Ascending aorta (tissue), 2 donors: ENCODE measurements around the gene TRAPPC10. TPM values are rescaled to one million over a fixed set of nuclear protein-coding genes. Genes with fewer than 3 reads are reported as not detected.

Experiments used
- DNase-seq, 2 donors: peaks; one replicate each; pipeline ENCODE4 v3.0.0-alpha.2; 2019; ENCODE audit warnings: low spot score in 2 of 2
- H3K27ac ChIP-seq, 2 donors: fragments of 200-600 bp; sonication (generic); one replicate each; pipeline ENCODE4 v1.5.1; 2016 to 2017; ENCODE audit warnings: mild to moderate bottlenecking in 1 of 2
- H3K27me3 ChIP-seq: fragments of 200-600 bp; sonication (generic); one replicate; pipeline ENCODE4 v1.5.1; 2017
- H3K36me3 ChIP-seq, 2 donors: fragments of 200-600 bp; sonication (generic); one replicate each; pipeline ENCODE4 v1.5.1; 2016
- H3K4me1 ChIP-seq, 2 donors: fragments of 200-600 bp; sonication (generic); one replicate each; pipeline ENCODE4 v1.5.1; 2016 to 2017; ENCODE audit warnings: mild to moderate bottlenecking in 1 of 2
- H3K4me3 ChIP-seq, 2 donors: fragments of 200-600 bp; sonication (generic); one replicate each; pipeline ENCODE4 v1.5.1; 2016 to 2017; ENCODE audit warnings: mild to moderate bottlenecking in 1 of 2
- H3K9me3 ChIP-seq, 2 donors: fragments of 200-600 bp; sonication (generic); one replicate each; pipeline ENCODE4 v1.5.1; 2016
- intact Hi-C: fragments of 100-400 bp; cut with DNase I; formaldehyde crosslinking; loops from one replicate; pipeline ENCODE4 v1.15.1; 2023
- total RNA-seq: library from RNA; depleted of rRNA; stranded (reverse); fragments of >200 nt; gene quantifications from one replicate; pipeline ENCODE4 v1.1.0, GENCODE V29; 2016
- TF ChIP-seq, protein P1 (sequence below), 3 experiments: fragments of 200-600 bp in 2 of 3; fragments of 450-650 bp in 1 of 3; sonication (generic) in 2 of 3; IDR thresholded peaks; one replicate each; pipeline ENCODE4 v1.5.1; 2016 to 2019; ENCODE audit warnings: antibody characterized with exemption in 3 of 3, mild to moderate bottlenecking in 1 of 3, moderate library complexity in 1 of 3

The TRAPPC10 gene
- total RNA-seq, 1 donor from 2014 or later, result 7.9 TPM

GRCh38 chr21:43968410-43969114 lies 43.5 kb upstream of the TRAPPC10 start:
- no peak overlapping the region for H3K4me3 ChIP-seq
- H3K9me3 ChIP-seq, result no peaks in the 10 kb centered on the region
- H3K36me3 ChIP-seq, result peaks cover 37 to 67% of the 10 kb centered on the region in 2 donors
- no peak overlapping the region for H3K27ac ChIP-seq
- TF ChIP-seq, protein P1, sequence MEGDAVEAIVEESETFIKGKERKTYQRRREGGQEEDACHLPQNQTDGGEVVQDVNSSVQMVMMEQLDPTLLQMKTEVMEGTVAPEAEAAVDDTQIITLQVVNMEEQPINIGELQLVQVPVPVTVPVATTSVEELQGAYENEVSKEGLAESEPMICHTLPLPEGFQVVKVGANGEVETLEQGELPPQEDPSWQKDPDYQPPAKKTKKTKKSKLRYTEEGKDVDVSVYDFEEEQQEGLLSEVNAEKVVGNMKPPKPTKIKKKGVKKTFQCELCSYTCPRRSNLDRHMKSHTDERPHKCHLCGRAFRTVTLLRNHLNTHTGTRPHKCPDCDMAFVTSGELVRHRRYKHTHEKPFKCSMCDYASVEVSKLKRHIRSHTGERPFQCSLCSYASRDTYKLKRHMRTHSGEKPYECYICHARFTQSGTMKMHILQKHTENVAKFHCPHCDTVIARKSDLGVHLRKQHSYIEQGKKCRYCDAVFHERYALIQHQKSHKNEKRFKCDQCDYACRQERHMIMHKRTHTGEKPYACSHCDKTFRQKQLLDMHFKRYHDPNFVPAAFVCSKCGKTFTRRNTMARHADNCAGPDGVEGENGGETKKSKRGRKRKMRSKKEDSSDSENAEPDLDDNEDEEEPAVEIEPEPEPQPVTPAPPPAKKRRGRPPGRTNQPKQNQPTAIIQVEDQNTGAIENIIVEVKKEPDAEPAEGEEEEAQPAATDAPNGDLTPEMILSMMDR (IDR thresholded peaks at IDR 0.05), result no peak
- no peak for DNase-seq
- H3K27me3 ChIP-seq, result no peaks in the 10 kb centered on the region
- intact Hi-C loops, result no loop called here
- H3K4me1 ChIP-seq, result no peaks in the 10 kb centered on the region

DNA sequence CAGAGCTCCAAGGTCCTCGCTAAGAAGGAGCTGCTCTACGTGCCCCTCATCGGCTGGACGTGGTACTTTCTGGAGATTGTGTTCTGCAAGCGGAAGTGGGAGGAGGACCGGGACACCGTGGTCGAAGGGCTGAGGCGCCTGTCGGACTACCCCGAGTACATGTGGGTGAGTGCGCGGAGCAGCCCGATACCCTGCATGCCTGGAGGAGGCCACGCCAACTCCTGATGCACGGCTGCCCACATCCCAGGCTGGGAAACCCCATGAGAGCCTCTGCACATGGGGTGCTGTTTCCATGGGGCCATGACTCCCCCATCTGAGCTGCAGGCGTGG lies 43.0 kb upstream of the TRAPPC10 start:
- intact Hi-C loops, result no loop called here
- no peaks in the 10 kb centered on the region for H3K4me1 ChIP-seq
- no peak for DNase-seq
- no peaks in the 10 kb centered on the region for H3K27me3 ChIP-seq
- no peak overlapping the region for H3K4me3 ChIP-seq
- H3K9me3 ChIP-seq, result no peaks in the 10 kb centered on the region
- no peak overlapping the region for H3K27ac ChIP-seq
- TF ChIP-seq, protein P1 (IDR thresholded peaks at IDR 0.05), result no peak
- H3K36me3 ChIP-seq, result peaks cover 37 to 69% of the 10 kb centered on the region in 2 donors

DNA sequence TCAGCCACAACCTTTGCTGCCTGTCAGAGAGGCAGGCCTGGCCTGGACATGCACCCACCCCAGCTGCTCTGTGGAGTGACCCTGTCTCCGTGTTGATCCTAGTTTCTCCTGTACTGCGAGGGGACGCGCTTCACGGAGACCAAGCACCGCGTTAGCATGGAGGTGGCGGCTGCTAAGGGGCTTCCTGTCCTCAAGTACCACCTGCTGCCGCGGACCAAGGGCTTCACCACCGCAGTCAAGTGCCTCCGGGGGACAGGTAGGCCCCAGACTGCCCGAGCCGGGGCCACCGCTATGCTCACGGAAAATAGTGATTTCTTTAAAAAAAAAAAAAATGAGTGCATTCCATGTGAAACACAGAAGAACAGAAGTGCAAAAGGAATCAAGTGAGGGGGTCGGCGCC lies 41.6 kb upstream of the TRAPPC10 start:
- no peak overlapping the region for H3K27ac ChIP-seq
- H3K4me3 ChIP-seq, result no peak overlapping the region
- TF ChIP-seq, protein P1 (IDR thresholded peaks at IDR 0.05), result no peak

DNA sequence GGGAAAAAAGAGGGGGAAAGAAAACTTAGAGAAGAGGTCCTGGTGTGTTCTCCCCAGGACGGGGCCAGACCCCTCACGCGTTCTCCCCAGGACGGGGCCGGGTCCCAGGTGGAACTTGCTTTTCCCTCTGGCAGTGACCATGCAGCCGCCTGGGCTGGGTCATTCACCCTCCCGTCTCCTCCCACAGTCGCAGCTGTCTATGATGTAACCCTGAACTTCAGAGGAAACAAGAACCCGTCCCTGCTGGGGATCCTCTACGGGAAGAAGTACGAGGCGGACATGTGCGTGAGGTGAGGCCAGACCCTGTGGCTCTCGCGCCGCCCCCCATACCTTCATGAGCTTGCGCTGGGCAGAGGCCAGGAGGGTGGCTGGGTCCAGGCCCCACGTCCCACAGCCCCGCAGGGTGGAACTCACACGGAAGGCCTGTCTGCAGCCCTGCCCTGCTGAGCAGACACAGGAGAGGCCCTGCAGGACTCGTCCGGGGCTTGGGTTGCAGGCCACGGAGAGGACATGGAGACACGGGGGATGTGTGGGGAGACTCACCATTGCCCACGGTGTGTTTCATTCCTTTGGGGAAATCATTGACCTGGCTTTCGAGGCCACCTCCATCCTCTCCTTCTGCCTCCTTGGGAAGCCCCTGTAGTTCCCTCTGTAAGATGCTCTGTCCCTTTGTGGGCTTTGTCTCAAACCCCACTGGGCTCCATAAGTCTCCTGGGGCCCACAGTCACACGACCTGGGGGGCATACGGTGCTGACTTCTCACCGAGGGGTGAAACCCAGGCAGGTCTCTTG lies 40.7 kb upstream of the TRAPPC10 start:
- H3K27me3 ChIP-seq, result no peaks in the 10 kb centered on the region
- no peaks in the 10 kb centered on the region for H3K4me1 ChIP-seq
- TF ChIP-seq, protein P1 (IDR thresholded peaks at IDR 0.05), result no peak
- no peak overlapping the region for H3K4me3 ChIP-seq
- H3K36me3 ChIP-seq, result peaks cover 37 to 67% of the 10 kb centered on the region in 2 donors
- DNase-seq, result no peak
- H3K27ac ChIP-seq, result no peak overlapping the region
- intact Hi-C loops, result no loop called here
- no peaks in the 10 kb centered on the region for H3K9me3 ChIP-seq

More for the DNA sequence above, 41.6 kb upstream of the TRAPPC10 start:
- DNase-seq, result no peak
- no peaks in the 10 kb centered on the region for H3K4me1 ChIP-seq
- H3K27me3 ChIP-seq, result no peaks in the 10 kb centered on the region
- H3K9me3 ChIP-seq, result no peaks in the 10 kb centered on the region
- H3K36me3 ChIP-seq, result peaks cover 37 to 67% of the 10 kb centered on the region in 2 donors
- intact Hi-C loops, result no loop called here

DNA sequence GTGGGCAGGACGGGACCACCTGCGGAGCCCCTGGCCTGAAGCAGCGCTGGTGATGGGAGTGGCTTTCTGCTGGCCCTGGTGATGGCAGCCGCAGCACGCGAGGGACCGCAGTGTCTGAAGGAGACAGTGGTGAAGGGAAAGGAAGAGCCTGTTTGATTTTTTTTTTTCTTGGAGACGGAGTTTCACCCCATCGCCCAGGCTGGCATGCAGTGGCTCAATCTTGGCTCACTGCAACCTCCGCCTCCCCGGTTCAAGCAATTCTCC lies 40.2 kb upstream of the TRAPPC10 start:
- H3K36me3 ChIP-seq, result peaks cover 37 to 62% of the 10 kb centered on the region in 2 donors
- H3K4me1 ChIP-seq, result no peaks in the 10 kb centered on the region
- TF ChIP-seq, protein P1 (IDR thresholded peaks at IDR 0.05), result no peak
- DNase-seq, result no peak
- no peak overlapping the region for H3K4me3 ChIP-seq
- H3K27me3 ChIP-seq, result no peaks in the 10 kb centered on the region
- intact Hi-C loops, result no loop called here
- H3K9me3 ChIP-seq, result no peaks in the 10 kb centered on the region
- no peak overlapping the region for H3K27ac ChIP-seq
